ENCODE data around the gene ZSWIM3.
A peak's percentile ranks its signal among the peaks of the same experiment; 100 is the strongest.
"Not testable (repeated sequence)": the region's sequence is repeated elsewhere in the genome, so short reads cannot be mapped to it uniquely, and the experiment has no call there.

ZSWIM3 gene

DNA sequence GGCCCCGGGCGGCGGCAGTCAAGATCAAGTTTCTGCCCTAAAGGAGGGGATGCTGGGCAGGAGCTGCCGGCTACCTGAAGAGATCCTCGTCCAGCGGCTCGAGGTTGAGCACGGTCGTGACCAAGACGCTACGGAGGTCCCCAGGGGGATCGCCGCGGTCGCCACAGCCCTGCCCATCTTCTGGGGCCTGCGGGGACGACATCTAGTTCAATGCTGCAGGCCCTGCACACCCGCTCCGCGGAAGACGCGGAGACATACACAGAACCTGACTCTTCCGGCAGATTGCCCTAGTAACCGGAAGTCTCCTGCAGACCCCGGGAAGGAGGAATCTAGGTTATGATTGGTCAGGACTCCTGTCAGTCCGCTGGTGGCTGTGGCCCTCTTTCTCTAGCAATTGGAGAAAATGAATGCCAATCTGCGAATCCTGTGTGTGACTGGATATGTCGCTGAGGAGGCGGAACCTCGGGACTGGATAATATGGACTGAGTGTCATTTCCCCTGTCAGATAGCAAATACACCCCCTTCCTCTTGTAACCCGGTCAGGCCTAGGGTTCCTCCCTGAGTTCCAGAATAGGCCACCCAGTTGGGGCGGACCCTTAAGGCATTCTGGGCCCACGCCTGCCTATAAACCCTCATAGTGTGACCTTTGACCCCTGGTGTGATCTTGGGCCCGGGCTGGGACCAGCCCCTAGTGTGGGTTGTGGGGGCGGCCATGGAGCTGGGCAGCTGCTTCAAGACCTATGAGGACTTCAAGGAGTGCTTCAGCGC is at the start of gene ZSWIM3, which contains the start of gene ACOT8:
TSS of gene ZSWIM3 (plus strand) at position 501 of the 768 bp plus-strand sequence. CDS start at position 713, 212 bp downstream.
TSS of gene ACOT8 (minus strand) at position 279 of the 768 bp plus-strand sequence. CDS start at position 202, 77 bp downstream.
- peak; percentile 100 for DNase-seq

DNA sequence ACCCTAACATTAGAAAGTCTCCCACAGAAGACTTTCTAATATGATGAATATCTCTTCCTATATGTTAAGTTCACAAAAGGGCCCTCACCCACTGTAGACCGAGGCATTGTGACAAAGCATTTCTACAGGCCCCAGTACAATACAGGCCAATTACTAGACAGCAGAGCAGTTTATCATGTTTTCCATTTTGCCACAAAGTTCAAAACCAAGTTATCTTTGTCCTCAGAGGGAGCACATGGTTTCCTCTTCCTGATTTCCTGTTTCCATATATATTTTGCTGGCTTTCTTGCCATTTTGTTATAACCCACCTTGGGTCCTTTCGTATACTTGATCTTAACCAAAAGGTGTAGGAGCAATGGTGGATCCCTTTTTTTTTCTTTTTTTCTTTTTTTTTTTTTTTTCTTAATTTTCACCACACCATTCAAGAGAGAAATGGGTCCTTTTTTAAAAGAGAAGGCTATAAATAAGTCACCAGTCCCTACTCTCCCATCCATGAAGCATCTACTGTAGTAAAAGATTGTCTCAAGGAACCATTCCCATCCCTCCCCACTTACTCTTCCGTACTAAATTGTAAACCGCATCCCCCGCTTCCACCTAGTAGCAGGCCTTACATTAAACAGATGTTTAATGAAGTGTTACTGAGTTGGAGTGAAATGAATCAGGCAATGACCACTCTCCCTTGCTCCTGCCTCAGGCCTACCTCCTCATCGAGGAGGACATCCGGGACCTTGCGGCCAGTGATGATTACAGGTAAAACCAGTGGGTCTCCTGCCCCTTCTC is 47.0 kb upstream of the ZSWIM3 start:
- no peak for DNase-seq

DNA sequence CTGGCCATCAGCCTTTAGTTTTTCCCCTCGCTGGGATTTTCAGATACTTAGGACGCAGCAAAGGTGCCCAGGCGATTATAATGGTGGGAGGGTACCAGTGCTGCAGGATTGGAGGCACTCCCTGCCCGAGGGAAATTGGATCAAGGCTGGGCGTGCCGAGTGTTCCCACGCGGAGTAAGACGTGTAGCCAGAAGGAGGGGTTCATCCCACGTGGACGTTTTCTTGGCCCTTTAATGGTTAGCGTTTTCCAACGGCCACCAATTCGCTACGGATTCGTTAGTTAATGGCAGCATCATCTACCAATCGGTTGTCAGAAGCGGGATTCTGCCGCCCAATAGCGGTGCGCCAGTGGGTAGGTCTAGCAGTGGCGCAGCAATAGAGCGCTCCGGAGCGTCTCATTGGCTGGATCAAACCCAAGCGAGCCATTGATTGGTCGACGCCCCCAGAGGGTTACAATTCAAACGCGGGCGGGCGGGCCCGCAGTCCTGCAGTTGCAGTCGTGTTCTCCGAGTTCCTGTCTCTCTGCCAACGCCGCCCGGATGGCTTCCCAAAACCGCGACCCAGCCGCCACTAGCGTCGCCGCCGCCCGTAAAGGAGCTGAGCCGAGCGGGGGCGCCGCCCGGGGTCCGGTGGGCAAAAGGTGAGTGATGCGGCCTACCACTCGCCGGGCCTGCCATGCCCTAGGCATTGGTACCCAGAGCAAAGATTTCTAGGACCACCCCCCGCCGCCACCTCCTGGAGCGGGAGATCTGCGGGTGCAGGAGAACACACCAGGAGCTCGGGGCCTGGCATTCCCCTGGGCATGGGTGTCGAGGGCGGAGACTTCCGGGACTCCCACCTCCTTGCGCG is 45.0 kb upstream of the ZSWIM3 start, which contains the start of gene UBE2C:
TSS of gene UBE2C (plus strand) at position 488 of the 849 bp plus-strand sequence. CDS start at position 540, 52 bp downstream.
- DNase-seq: peak; percentile 98

DNA sequence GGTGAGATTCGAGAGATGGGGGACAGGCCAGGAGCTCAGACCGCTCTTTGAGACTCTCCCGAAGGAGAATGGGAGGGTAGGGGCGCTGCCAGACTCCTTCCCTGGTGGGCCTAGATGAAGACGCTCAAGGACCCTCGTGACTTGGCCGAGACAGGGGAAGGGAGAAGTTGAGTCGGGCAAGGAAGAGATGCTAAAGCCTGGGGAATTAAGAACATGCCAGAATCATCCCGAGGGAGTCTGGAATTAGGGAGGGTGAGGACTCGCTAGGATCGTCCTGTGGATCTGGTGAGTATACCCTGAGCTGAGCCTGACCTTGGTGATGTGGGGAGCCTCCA is 44.4 kb upstream of the ZSWIM3 start:
- no peak for DNase-seq

DNA sequence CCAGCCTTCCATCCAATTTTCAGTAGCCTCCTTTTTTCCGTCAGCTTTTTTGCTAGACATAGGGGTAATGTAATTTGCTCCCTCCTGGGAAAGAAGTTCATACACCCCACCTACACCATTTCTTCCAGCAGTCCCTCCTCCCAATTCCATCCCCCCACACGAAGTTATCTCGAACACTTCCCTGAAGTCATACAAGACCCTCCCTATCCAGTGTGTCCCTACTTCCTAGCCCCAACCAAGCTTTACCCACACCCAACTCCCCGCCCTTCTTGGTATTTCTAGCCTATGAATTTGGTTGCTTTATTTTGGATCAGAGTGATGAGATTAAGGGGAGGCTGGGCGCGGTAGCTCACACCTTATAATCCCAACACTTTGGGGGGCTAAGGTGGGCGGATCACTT is 43.9 kb upstream of the ZSWIM3 start:
- no peak for DNase-seq

DNA sequence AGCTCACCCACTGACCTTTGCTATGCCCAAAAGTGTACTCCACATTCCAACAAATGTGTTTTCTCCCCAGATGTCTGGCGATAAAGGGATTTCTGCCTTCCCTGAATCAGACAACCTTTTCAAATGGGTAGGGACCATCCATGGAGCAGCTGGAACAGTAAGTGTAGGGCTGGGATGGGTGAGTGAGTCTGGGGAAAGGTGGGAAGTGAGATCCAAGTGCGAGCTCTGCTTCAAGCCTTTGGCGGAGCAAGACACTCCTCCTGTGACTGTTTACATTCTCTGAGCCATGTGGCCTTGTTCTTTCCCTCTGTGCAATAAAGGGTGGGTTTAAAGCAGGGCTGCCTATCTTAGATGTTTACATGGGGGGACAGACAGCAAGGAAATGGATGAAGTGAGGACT is 43.1 kb upstream of the ZSWIM3 start:
- no peak for DNase-seq

DNA sequence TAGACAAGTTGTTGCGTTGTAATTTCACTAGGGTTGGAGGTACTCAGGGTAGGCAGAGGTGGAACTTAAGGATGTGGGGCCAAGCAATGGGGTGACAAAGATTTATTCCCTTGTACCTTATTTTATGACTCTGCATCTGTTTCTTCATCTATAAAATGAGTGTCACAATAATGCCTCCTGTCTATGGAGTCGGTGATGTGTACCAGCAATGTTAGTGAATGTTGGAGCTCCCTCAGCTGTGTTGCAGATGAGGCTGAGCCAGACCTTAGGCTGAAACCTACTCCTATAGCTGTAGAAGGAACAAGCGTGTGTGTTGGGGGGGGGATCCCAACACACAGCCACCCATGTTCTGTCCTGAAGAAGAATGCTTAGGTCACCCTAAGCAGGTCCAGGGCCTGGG is 40.5 kb upstream of the ZSWIM3 start:
- DNase-seq: no peak

DNA sequence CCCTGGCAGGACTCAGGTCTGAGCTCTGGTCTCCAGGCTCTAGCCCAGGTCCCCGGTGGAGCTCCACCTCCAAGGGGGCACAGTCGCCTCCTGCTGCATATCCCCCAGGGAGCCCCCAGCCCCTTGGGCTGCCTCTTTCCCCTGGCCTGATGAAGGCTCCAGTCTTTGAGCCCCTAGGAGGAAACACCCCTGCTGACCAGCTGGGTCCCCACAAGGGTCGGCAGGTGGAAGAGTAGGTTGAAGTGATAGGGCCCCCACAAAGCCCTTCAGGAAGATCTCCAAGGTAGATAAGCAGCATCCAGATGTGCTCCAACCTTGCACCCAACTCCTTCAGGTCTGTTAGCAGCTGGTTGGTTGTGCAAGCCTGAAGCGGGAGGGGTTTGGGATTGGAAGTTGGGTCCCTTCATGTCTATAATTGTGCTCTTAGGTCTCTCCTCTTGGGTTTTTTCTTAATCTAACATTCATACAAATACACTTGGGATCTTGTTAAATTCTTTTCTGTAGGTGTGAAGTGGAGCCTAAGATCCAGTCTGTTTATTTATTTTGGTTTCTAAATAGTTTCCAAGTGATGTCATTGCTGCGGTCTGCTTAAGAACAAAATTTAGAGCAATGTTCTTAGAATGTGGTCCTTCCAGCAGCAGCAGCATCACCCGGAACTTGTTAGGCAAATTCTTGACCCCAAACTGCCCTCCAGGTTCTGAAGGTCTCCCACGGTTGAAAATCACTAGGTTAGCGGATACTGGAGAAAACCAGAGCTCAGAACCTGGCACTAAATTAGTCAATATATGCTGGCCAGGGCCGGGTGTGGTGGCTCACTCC is 39.8 kb upstream of the ZSWIM3 start:
- DNase-seq: no peak

DNA sequence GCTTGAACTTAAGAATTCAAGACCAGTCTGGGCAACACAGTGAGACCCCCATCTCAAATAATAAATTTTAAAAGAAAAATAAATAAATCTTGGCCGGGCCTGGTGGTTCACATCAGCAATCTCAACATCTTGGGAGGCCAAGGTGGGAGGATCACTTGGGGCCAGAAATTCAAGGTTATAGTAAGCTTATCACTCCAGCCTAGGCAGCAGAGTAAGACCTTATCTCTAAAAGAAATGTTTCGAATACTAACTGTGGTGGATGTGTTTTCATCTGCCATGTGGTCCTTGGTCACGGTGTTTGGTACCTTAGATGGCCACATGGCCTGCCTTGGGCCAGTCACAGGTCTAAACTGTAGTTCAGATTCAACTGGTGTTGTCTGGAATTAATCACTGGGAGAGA is 39.2 kb upstream of the ZSWIM3 start:
- no peak for DNase-seq

DNA sequence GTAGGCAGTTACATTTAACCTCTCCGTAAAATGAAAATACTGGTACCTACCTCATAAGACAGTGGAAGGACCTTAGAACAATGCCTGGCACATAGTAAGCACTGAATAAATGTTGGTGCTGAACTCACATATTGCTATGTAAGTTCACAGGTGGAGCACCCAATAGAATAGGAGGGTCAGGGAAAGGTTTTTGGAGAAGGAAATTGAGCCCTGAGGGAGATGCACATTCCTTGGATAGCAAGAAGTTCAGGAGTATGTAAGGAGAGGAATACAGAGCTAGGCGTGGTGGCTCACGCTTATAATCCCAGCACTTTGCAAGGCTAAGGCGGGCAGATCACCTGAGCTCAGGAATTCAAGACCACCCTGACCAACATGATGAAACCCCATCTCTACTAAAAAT is 37.9 kb upstream of the ZSWIM3 start:
- no peak for DNase-seq

DNA sequence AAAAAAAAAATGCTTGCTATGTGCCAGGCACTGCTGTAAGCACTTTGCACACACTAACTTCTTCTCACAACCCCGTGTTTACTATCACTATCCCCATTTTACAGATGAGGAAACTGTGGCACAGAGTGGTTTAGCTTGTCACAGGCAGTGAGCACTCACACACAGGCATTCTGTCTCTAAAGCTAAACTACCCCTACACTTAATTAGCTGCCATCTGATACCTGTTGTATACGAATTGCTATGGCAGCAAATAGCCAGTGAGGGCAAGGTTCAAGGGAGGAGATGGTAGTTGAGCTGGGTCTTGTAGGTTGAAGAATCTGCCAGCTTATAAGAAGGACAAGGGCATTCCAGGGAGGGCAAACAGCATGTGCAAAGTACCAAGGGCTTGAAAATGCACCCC is 35.5 kb upstream of the ZSWIM3 start:
- no peak for DNase-seq

DNA sequence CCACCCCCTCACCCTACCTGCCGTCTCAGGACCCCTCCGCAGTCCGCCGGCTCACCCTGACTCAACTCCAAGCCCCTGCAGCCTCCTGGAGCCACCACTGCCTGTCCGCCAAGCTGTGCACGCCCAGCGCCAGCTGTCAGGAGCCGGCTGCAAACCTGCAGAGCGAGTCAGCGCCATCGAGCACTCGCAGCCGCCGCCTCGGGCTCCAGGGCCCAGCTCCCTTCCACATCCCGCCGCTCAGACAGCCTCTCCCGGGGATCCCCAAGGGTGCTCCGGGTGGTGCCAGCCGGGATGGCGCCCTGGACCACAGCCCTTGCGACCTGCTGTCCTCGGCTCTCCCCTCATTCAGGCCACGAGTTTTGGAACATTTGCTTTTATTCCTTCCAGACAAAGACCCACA is 34.6 kb upstream of the ZSWIM3 start:
- DNase-seq: no peak

DNA sequence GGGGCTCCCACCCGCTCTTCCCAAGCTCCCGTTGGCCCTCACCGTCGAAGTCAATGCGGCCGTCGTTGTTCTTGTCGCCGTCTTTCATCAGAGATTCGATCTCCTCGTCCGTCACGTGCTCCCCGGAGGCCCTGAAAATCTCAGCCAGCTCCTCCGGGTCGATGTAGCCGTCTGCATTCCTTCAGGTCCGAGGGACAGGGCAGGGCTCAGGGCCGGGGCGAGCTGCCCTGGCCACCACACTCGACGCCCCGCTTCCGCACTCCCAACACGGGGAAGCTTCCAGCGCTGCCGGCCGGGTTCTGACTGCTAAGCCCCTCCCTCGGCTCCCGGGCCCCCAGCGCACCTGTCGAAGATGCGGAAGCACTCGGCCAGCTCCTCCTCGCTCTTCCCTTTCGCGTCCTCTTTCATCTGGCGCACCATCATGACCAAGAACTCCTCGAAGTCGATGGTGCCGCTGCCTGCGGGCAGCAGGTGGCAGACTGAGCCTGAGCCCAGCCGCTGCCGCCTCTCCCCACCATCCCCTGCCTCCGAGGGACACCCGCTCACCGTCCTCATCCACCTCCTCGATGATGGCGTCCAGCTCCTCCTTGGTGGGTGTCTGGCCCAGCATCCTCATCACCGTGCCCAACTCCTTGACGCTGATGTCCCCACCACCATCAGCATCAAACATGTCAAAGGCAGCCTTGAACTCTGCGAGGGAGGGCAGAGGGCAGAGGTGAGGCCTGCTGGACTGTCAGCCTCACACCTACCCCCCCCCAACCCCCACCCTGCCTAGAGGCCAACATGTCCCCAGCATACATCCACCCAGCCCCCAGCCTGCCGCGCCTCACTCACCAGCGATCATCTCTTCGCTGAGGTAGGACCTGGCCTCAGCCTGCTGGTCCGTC is 33.2 kb upstream of the ZSWIM3 start:
- peak; percentile 50 for DNase-seq

DNA sequence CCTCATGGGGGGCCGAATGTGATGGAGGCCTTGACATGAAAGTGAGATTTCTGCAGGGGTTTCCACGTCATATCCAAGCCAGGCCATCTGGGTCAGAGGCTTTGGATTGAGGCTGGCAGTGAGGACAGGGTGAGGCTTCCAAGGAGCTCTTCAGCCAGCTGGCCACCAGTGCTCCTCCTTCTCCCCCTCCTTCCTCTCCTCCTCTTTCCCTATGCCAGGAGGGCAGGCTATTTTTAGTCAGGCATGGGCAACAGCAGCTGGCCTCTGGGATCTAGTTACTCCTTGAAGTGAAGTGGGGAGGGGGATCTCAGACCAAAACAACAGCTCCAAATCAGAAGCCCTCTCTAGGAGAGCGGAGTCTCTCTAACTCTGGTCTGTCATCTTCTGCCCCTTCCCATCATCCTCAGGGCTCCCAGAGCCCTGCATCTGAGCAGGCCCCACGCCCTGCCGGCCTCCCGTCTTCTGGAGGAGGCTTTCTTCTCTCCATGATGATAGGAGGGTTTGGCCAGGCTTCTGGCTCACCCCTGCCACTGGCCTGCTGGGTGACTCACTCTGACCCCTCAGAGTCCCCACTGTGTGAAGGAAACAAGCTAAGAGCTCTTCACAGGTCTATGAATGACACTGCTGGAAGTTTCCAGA is 30.9 kb upstream of the ZSWIM3 start:
- no peak for DNase-seq

DNA sequence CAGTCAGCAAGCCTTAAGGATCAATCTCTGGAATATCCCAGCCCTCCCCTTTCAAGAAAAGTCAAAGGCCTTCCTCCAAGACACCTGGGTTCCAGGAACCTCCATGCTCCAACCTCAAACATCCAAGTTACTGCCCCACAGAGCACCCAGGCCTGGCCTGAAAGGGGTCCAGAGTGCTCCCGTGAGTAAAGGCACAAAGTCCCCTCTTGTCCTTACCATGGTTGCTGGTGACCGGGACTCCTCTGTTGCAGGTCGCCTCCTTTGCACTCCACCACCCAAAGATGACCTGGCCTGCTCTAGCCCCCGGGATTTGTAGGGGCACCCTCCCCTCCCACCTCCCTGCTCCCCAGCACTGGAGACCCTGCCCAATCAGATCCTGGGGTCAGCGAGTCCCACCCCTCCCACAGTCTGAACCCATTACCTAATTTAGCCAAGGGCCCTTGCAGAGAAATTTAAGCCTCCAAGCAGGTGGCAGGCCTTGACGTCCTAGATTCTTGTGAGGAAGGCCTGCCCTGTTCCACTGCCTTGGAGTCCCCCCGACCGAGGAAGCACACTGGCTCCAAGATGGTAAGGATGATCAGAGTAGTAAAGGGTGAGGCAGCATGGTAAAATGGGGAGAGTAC is 30.3 kb upstream of the ZSWIM3 start, which contains the start of gene TNNC2:
TSS of gene TNNC2 (minus strand) at position 283 of the 623 bp plus-strand sequence. CDS start at position 219, 64 bp downstream.
- DNase-seq: no peak

DNA sequence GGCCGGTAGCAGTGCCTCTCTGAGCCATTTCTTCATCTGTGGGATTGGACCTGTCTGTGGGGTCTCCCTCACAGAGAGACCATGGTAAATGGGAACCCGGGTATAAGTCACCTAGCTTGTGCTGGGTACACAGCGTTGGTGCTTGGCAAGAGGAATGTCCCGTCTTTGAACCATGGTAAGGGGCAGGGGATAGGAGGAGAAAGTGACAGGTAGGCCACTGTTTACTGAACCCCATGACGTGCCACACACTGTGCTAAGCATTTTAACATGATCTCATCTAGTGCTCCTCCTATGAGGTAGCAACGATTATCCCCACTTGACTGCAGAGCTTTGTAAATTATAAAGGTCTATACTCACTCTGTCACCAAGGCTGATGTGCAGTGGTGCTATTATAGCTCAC is 29.7 kb upstream of the ZSWIM3 start:
- no peak for DNase-seq

DNA sequence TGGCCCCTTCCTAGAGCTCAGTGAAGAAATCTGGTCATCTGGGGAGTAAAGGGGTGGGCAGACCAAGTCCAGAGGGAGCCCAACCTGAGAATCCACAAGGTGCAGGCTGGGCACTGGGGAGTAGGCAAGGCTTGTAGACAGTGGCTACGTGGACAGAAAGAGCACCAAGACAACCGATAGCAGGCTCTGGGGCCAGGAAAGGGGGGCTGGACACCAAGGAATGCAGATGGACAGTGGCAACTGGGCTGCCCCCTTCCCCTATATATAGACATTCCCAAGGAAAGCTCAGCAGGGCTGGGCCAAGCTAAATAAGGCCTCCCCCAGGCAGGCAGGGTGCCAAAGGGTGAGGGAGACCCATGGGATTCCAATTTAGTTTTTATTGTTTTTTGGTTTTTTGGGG is 28.8 kb upstream of the ZSWIM3 start:
- DNase-seq: no peak

DNA sequence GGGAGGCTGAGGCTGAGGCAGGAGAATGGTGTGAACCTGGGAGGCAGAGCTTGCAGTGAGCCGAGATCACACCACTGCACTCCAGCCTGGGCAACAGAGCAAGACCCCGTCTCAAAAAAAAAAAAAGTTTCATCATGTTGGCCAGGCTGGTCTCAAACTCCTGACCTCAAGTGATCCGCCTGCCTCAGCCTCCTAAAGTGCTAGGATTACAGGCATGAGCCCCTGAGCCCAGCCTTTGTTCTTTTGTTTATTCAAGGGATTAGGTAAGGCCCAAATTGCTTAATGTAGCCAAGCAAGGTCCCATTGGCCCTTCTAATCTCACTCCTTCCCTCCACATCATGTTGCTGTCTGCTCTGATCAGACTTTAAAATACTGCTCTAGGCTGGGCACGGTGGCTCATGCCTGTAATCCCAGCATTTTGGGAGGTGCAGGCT is 27.7 kb upstream of the ZSWIM3 start:
- not testable (repeated sequence) for DNase-seq

DNA sequence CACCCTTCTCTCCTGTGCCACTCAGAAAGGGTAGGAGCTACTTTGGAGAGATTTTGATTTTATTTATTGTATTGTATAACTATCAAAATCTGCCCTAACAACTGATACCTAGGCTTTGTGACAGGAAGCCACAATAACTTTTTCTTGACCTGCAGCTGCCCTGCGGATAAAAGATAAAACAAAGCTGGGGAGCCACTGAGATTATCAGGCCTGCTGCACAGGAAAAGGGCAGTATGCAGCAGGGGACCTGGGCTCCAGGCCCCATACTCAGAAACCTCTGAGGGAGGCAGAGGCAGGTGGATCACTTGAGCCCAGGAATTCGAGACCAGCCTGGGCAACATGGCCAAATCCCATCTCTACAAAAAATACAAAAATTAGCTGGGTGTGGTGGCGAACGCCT is 24.8 kb upstream of the ZSWIM3 start:
- DNase-seq: no peak

Measured in CD4-positive, alpha-beta T cell treated with Interleukin-4 for 4 hours (primary cell).